NCI-H345 (cell line): ENCODE data around the gene STIP1.

ENCODE experiments used
- DNase-seq: peaks from one replicate; lab custom pipeline; 2025; lab: John Stamatoyannopoulos, UW

STIP1 gene

GRCh38 chr11:64250415-64251015 lies 64.5 kb downstream of the STIP1 start:
- DNase-seq: peak; percentile 53

- DNase-seq: peak; percentile 47
These were observed 65.2 kb downstream of the STIP1 start, which contains the start of gene PLCB3 for GRCh38 chr11:64251016-64251752. TSS of gene PLCB3 (plus strand) at chr11:64251530. CDS start at chr11:64251650, 120 bp downstream.

GRCh38 chr11:64251753-64252002 lies 65.7 kb downstream of the STIP1 start:
- no peak for DNase-seq

GRCh38 chr11:64252003-64252872 lies 66.3 kb downstream of the STIP1 start:
- DNase-seq: peak; percentile 28

GRCh38 chr11:64253043-64253442 lies 67.1 kb downstream of the STIP1 start:
- DNase-seq: no peak

GRCh38 chr11:64253481-64253880 lies 67.5 kb downstream of the STIP1 start:
- DNase-seq: no peak
